Cardiac muscle cell (in vitro differentiated cells and primary cell): ENCODE results near the gene LAD1. TPM values are rescaled to one million over a fixed set of nuclear protein-coding genes. Genes with fewer than 3 reads are reported as not detected.

ENCODE experiments used
- DNase-seq, 2 donors: peaks; one replicate each; pipeline versions ENCODE4 v3.0.0 to v3.0.0-alpha.2; 2010 to 2017; ENCODE audit warnings: low read depth in 1 of 2, low spot score in 1 of 2
- H3K27ac ChIP-seq: fragments of 200-600 bp; sonication (generic); 2 replicates; pipeline ENCODE4 v1.5.1; 2016
- H3K27me3 ChIP-seq: fragments of 200-600 bp; sonication (generic); 2 replicates; pipeline ENCODE4 v1.6.0; 2016; ENCODE audit warnings: control low read depth
- H3K36me3 ChIP-seq: fragments of 200-600 bp; sonication (generic); 2 replicates; pipeline ENCODE4 v1.5.1; 2016; ENCODE audit warnings: control low read depth
- H3K4me1 ChIP-seq: fragments of 200-600 bp; sonication (generic); 2 replicates; pipeline ENCODE4 v1.8.1; 2017; ENCODE audit warnings: low read depth, mild to moderate bottlenecking, mixed run types
- H3K4me3 ChIP-seq: fragments of 200-600 bp; sonication (generic); 2 replicates; pipeline ENCODE4 v1.5.1; 2016; ENCODE audit warnings: mild to moderate bottlenecking
- H3K9me3 ChIP-seq: fragments of 200-600 bp; sonication (generic); 2 replicates; pipeline ENCODE4 v1.5.1; 2017; ENCODE audit warnings: low read depth, mild to moderate bottlenecking, control low read depth
- CTCF ChIP-seq: IDR thresholded peaks from 2 replicates; pipeline ENCODE4 v1.5.1; 2012; ENCODE audit warnings: low read depth, mild to moderate bottlenecking, low read length
- polyA plus RNA-seq: library from polyadenylated mRNA; unstranded; fragments of >200 nt; fragmentation: Nextera tagmentation; extraction: Ambion mirVana; gene quantifications from 2 replicates; pipeline ENCODE4 v1.2.1, GENCODE V29; 2016
- total RNA-seq: library from RNA; depleted of rRNA; stranded (reverse); fragments of >200 nt; gene quantifications from 2 replicates; pipeline ENCODE4 v1.2.3, GENCODE V29; 2016

Gene LAD1
- total and polyA plus RNA-seq, 2 experiments from 2014 or later, result 8.2 to 12.6 TPM

GRCh38 chr1:201429736-201430501 is 30.8 kb upstream of the LAD1 start:
- peaks cover 32% of the 10 kb centered on the region for H3K4me1 ChIP-seq
- DNase-seq, result no peak
- TF ChIP-seq CTCF, result no peak

DNA sequence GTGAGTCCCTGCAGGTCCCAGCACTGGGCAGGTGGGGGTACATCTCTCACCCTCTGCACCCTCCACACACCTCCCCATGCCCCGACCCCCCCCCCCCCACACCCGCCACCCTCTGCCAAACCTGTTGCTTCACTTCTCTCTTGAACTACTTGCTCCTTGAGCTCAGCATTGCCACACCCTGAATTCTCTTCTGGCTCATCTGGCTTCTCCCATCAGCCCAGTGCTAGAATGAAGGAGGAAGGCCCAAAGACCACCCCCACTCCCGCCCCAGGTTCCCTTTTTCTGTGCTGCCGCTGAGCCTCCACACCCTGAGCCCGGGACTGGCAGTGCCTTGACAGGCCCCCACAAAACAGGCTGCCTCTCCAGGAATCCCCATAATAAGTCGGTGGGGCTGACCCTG is 28.8 kb upstream of the LAD1 start:
- H3K27me3 ChIP-seq, result no peaks in the 10 kb centered on the region
- no peak for DNase-seq
- no peaks in the 10 kb centered on the region for H3K9me3 ChIP-seq
- no peaks in the 10 kb centered on the region for H3K36me3 ChIP-seq
- no peak overlapping the region for H3K27ac ChIP-seq
- peaks cover 45% of the 10 kb centered on the region for H3K4me1 ChIP-seq
- no peak overlapping the region for H3K4me3 ChIP-seq
- TF ChIP-seq CTCF, result no peak

More at GRCh38 chr1:201429736-201430501, 30.8 kb upstream of the LAD1 start:
- Histone ChIP-seq H3K4me3 (no peak overlapping the region), H3K27me3 (no peaks in the 10 kb centered on the region), H3K9me3 (no peaks in the 10 kb centered on the region), H3K27ac (peak overlapping the region; percentile 58), H3K36me3 (no peaks in the 10 kb centered on the region)

DNA sequence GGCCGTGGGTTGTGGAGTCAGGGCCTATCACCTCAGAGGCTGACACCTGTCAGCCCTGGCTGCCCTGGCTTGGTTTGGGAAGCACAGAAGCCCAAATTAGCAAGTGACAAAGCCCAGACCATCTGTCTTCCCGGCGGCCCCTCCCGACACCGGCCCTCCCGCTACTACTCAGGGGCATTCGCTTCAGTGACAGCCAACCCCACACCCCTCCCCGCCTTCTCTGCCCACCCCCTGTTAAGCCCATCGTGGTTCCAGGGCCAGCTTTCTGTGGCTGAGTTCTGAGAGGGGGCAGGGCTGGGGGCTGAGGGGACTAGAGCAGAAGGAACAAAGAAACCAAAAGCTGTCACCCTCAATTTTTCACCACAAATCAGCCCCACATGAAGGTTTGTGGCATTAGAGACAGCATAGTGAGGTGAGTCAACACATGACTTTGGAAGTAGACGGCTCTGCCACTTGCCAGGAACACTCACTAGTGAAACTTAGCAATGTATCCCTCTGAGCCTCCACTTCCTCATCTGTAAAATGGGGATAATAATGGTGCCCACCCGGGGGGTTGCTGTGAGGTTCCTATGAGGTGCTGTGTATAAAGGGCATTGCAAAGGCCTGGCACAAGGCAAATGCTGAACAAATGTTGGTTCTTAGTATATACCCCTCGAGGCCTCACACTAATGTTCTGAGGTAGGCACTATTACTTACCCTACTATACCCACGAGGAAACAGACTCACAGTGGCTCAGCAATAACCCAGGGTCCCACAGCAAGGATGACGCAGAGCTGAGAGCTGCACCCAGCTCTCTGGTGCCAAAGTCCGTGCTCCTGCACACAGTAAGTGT is 27.6 kb upstream of the LAD1 start:
- Histone ChIP-seq H3K36me3 (no peaks in the 10 kb centered on the region), H3K9me3 (no peaks in the 10 kb centered on the region), H3K4me3 (no peak overlapping the region), H3K27ac (peak overlapping the region; percentile 93), H3K27me3 (no peaks in the 10 kb centered on the region), H3K4me1 (peaks cover 58% of the 10 kb centered on the region)
- DNase-seq, result peak in 1 of 2 donors; percentile 84
- TF ChIP-seq CTCF, result no peak

GRCh38 chr1:201424146-201424545 is 25.0 kb upstream of the LAD1 start:
- Histone ChIP-seq H3K27ac (peak overlapping the region; percentile 96), H3K4me1 (peaks cover 44% of the 10 kb centered on the region), H3K4me3 (no peak overlapping the region), H3K36me3 (no peaks in the 10 kb centered on the region), H3K9me3 (no peaks in the 10 kb centered on the region), H3K27me3 (no peaks in the 10 kb centered on the region)
- TF ChIP-seq CTCF, result no peak
- no peak for DNase-seq

DNA sequence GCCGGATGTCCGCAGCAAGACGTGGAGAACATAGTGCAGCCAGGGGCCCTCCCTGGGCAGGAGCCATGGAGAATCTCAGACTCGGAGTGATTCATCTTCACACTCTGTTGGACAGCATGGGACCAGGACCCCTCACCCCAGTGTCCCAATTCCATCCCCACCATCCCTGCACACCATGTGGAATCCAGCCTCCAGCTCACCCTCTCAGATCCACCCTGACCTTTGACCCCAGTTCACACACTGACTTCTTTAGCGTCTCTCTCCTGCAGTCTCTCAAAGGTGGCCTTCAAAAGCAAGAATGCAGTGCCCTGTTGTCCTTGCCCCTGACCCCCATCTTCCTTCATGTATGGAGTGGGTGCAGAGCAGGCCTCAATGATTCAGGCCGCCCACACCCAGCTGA is 24.5 kb upstream of the LAD1 start:
- DNase-seq, result no peak
- H3K36me3 ChIP-seq, result no peaks in the 10 kb centered on the region
- H3K27me3 ChIP-seq, result no peaks in the 10 kb centered on the region
- H3K9me3 ChIP-seq, result no peaks in the 10 kb centered on the region
- peaks cover 49% of the 10 kb centered on the region for H3K4me1 ChIP-seq
- TF ChIP-seq CTCF, result no peak
- peak overlapping the region; percentile 96 for H3K27ac ChIP-seq
- H3K4me3 ChIP-seq, result no peak overlapping the region
